SK-N-SH treated with all-trans-retinoic acid at 6 μM for 48 hours (cell line): ENCODE measurements around the gene SCRT2.

ENCODE experiments used
- ATAC-seq: fragments of 200-7000 bp; cut with Tn5 transposase; 3 replicates; pipeline ENCODE4 v1.9.1; 2020; ENCODE audit warnings: mild to moderate bottlenecking, moderate library complexity
- ARNTL ChIP-seq: fragments of 450-650 bp; formaldehyde crosslinking; IDR thresholded peaks from 2 replicates; pipeline ENCODE4 v1.5.0; 2020; ENCODE audit warnings: low read depth, mild to moderate bottlenecking, moderate library complexity, borderline replicate concordance
- BACH2 ChIP-seq: fragments of 250-450 bp; sonication (Bioruptor Pico); IDR thresholded peaks from 2 replicates; pipeline ENCODE4 v1.9.0; 2021; ENCODE audit warnings: mild to moderate bottlenecking, borderline replicate concordance
- CSDC2 ChIP-seq: fragments of 250-450 bp; sonication (Bioruptor Pico); IDR thresholded peaks from 2 replicates; pipeline ENCODE4 v1.5.0; 2020; ENCODE audit warnings: mild to moderate bottlenecking, moderate library complexity
- ESRRG ChIP-seq: fragments of 250-450 bp; sonication (Bioruptor Pico); IDR thresholded peaks from 2 replicates; pipeline ENCODE4 v1.6.1; 2021; ENCODE audit warnings: mild to moderate bottlenecking
- GLIS3 ChIP-seq: fragments of 250-450 bp; sonication (Bioruptor Pico); IDR thresholded peaks from 2 replicates; pipeline ENCODE4 v1.5.0; 2020; ENCODE audit warnings: mild to moderate bottlenecking, moderate library complexity
- ISL1 ChIP-seq: fragments of 250-450 bp; sonication (Bioruptor Pico); IDR thresholded peaks from 2 replicates; pipeline ENCODE4 v2.1.2; 2022; ENCODE audit warnings: mild to moderate bottlenecking, moderate library complexity
- OSR1 ChIP-seq: fragments of 250-450 bp; sonication (Bioruptor Pico); IDR thresholded peaks from 2 replicates; pipeline ENCODE4 v1.8.0; 2022; ENCODE audit warnings: moderate library complexity, mild to moderate bottlenecking, inconsistent platforms
- PPARA ChIP-seq: fragments of 250-450 bp; sonication (Bioruptor Pico); IDR thresholded peaks from 2 replicates; pipeline ENCODE4 v1.5.0; 2020; ENCODE audit warnings: mild to moderate bottlenecking, borderline replicate concordance
- RARB ChIP-seq: fragments of 250-450 bp; sonication (Bioruptor Pico); IDR thresholded peaks from 2 replicates; pipeline ENCODE4 v1.8.0; 2021; ENCODE audit warnings: mild to moderate bottlenecking, moderate library complexity
- SNAI2 ChIP-seq: fragments of 250-450 bp; sonication (Bioruptor Pico); IDR thresholded peaks from 2 replicates; pipeline ENCODE4 v1.5.0; 2020; ENCODE audit warnings: mild to moderate bottlenecking, moderate library complexity
- TCF4 ChIP-seq: fragments of 250-450 bp; sonication (Bioruptor Pico); IDR thresholded peaks from 2 replicates; pipeline ENCODE4 v1.8.0; 2021; ENCODE audit warnings: mild to moderate bottlenecking, moderate library complexity, borderline replicate concordance
- TOX ChIP-seq: fragments of 250-450 bp; sonication (Bioruptor Pico); IDR thresholded peaks from 2 replicates; pipeline ENCODE4 v1.8.0; 2021; ENCODE audit warnings: mild to moderate bottlenecking, moderate library complexity, borderline replicate concordance
- ZC3H10 ChIP-seq: fragments of 250-450 bp; sonication (Bioruptor Pico); IDR thresholded peaks from 2 replicates; pipeline ENCODE4 v1.5.1; 2021; ENCODE audit warnings: mild to moderate bottlenecking, moderate library complexity
- ZFP3 ChIP-seq: fragments of 250-450 bp; sonication (Bioruptor Pico); IDR thresholded peaks from 2 replicates; pipeline ENCODE4 v1.5.0; 2020; ENCODE audit warnings: mild to moderate bottlenecking, moderate library complexity
- ZFP30 ChIP-seq: fragments of 450-650 bp; formaldehyde crosslinking; IDR thresholded peaks from 2 replicates; pipeline ENCODE4 v1.5.0; 2022; ENCODE audit warnings: mild to moderate bottlenecking, moderate library complexity
- ZNF70 ChIP-seq: fragments of 450-650 bp; formaldehyde crosslinking; IDR thresholded peaks from 2 replicates; pipeline ENCODE4 v1.5.0; 2020; ENCODE audit warnings: mild to moderate bottlenecking, moderate library complexity
- TF ChIP-seq, protein P1 (sequence below): fragments of 250-450 bp; sonication (Bioruptor Pico); IDR thresholded peaks from 2 replicates; pipeline ENCODE4 v1.5.1; 2021; ENCODE audit warnings: mild to moderate bottlenecking, moderate library complexity
- TF ChIP-seq, protein P2 (sequence below): fragments of 250-450 bp; sonication (Bioruptor Pico); IDR thresholded peaks from 2 replicates; pipeline ENCODE4 v1.8.0; 2021; ENCODE audit warnings: low read depth, mild to moderate bottlenecking, moderate library complexity, borderline replicate concordance
- TF ChIP-seq, protein P3 (sequence below): fragments of 250-450 bp; sonication (Bioruptor Pico); IDR thresholded peaks from 2 replicates; pipeline ENCODE4 v1.8.0; 2020; ENCODE audit warnings: mild to moderate bottlenecking, moderate library complexity, borderline replicate concordance
- TF ChIP-seq, protein P4 (sequence below): fragments of 250-450 bp; sonication (Bioruptor Pico); IDR thresholded peaks from 2 replicates; pipeline ENCODE4 v1.5.0; 2020; ENCODE audit warnings: mild to moderate bottlenecking, moderate library complexity
- TF ChIP-seq, protein P5 (sequence below): fragments of 250-450 bp; sonication (Bioruptor Pico); IDR thresholded peaks from 2 replicates; pipeline ENCODE4 v1.5.1; 2020; ENCODE audit warnings: low read depth, mild to moderate bottlenecking, moderate library complexity

SCRT2 gene

DNA sequence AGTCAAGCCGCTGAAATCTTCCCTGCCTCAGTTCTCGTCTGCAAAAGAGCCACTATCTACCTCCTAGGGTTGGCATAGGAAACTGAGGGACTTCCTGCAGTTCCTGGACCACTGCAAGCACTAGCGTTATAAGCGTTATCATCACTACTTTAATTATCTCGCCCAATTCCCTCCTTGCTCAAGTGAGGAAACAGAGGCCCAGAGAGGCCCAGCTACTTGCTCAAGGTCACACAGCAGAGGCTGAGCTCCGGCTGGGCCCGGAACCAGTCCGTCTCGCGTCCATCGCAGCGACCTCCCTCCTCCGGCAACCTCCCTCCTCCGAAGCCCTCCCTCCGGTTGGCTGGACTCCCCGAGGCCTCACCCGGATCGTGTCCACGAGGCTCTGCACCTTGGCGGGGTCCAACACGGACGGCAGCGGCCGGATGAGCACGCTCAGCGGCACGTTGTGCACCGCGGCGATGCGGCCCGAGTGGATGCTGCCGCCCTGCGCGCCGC, 22.9 kb downstream of the SCRT2 start (continued):
- no peak for TF ChIP-seq ZNF70
- TF ChIP-seq ARNTL: no peak
- no peak for TF ChIP-seq ESRRG
- TF ChIP-seq RARB (CRISPR knock-in tag): no peak

DNA sequence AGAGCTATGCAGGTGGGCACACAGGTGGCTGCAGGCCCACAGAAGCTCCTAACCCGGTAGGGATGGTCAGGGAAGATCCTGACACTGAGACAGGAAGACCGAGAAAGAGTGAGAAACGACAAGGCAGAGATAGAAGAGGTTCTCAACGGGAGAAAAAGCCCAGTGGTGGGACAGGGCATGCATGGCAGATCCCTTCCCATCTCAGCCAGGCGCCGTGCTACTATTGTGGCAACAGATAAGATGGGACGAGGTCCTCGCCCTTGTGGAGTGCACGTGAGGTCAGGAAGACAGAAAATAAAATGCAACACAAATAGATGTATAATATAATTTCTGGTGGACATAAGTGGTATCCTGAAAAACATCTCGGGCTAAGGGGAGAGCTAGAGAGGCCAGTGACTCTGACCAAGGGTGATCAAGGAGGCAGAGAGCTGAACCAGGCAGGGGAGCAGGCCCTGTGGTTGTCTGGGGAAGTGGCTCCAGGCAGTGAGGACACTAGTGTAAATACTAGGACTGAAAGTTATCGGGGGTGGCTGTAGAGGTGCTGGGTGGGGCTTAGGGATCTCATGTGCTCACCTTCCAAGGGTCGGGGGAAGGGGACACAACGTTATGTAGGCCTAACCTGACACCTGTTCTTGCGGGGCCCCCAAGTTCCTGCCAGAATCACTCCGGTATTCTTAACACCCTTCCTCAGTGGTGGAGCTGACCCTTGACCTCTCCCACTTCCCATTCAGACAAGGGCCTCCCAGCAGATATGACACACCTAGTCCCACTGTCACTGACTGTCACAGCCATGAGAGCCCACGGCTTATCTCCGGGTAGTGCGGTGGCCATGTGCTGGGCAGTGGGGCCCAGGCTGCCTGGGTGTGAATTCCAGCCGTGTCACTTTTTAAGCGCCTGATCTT, 23.6 kb downstream of the SCRT2 start:
- ATAC-seq: peak; percentile 15; the same call in 1 of the 3 replicates
- TF ChIP-seq ISL1 (CRISPR knock-in tag) (no peak), ZFP30 (no peak), RARB (CRISPR knock-in tag) (no peak), ZNF70 (no peak), ZC3H10 (CRISPR knock-in tag) (no peak), SNAI2 (CRISPR knock-in tag) (no peak), ARNTL (no peak), TCF4 (CRISPR knock-in tag) (no peak), PPARA (CRISPR knock-in tag) (no peak), TOX (no peak)
- TF ChIP-seq, protein P1, sequence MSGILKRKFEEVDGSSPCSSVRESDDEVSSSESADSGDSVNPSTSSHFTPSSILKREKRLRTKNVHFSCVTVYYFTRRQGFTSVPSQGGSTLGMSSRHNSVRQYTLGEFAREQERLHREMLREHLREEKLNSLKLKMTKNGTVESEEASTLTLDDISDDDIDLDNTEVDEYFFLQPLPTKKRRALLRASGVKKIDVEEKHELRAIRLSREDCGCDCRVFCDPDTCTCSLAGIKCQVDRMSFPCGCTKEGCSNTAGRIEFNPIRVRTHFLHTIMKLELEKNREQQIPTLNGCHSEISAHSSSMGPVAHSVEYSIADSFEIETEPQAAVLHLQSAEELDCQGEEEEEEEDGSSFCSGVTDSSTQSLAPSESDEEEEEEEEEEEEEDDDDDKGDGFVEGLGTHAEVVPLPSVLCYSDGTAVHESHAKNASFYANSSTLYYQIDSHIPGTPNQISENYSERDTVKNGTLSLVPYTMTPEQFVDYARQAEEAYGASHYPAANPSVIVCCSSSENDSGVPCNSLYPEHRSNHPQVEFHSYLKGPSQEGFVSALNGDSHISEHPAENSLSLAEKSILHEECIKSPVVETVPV (CRISPR knock-in tag): no peak

DNA sequence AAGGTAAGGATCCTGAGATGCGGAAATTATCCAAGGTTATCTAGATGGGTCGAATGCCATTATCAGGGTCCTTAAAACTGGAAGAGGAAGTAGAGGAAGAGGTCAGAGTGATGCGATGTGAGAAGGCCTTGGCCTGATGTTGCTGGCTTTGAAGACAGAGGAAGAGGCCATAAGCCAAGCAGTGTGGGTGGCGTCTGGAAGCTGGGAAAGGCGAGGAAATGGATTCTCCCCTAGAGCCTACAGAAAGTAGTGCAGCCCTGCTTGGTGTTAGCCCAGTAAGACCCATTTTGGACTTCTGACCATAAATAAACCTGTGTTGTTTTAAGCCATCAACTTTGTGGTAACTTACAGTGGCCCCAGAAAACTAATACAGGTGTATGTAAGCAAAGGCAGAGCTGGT, 24.6 kb downstream of the SCRT2 start:
- no peak for ATAC-seq
- TF ChIP-seq TOX (no peak), OSR1 (CRISPR knock-in tag) (no peak), GLIS3 (CRISPR knock-in tag) (no peak), ARNTL (no peak), ESRRG (no peak), ISL1 (CRISPR knock-in tag) (no peak)
- TF ChIP-seq, all 23 proteins: peak for 0

DNA sequence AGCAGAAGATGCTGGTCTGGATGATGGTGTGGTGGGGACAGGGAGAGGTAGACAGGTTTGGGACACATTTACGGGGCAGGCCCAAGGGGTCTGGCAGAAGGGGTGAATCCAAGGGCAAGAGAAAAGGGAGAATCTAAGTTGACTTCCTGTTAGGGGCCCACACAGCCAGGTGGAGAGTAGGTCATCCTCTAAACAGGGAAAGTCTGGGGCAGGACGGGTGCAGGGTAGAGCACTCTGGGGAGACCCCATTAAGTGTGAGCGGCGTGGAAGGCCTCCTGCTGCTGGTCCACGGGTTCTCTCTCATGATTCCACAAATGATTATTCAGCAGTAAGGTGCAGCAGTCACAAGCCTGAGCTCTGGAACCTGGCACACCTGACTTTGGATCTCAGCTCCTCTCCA, 25.3 kb downstream of the SCRT2 start:
- ATAC-seq: no peak
- TF ChIP-seq, protein P2, sequence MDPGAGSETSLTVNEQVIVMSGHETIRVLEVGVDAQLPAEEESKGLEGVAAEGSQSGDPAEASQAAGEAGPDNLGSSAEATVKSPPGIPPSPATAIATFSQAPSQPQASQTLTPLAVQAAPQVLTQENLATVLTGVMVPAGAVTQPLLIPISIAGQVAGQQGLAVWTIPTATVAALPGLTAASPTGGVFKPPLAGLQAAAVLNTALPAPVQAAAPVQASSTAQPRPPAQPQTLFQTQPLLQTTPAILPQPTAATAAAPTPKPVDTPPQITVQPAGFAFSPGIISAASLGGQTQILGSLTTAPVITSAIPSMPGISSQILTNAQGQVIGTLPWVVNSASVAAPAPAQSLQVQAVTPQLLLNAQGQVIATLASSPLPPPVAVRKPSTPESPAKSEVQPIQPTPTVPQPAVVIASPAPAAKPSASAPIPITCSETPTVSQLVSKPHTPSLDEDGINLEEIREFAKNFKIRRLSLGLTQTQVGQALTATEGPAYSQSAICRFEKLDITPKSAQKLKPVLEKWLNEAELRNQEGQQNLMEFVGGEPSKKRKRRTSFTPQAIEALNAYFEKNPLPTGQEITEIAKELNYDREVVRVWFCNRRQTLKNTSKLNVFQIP: no peak
- no peak for TF ChIP-seq ZC3H10 (CRISPR knock-in tag)

DNA sequence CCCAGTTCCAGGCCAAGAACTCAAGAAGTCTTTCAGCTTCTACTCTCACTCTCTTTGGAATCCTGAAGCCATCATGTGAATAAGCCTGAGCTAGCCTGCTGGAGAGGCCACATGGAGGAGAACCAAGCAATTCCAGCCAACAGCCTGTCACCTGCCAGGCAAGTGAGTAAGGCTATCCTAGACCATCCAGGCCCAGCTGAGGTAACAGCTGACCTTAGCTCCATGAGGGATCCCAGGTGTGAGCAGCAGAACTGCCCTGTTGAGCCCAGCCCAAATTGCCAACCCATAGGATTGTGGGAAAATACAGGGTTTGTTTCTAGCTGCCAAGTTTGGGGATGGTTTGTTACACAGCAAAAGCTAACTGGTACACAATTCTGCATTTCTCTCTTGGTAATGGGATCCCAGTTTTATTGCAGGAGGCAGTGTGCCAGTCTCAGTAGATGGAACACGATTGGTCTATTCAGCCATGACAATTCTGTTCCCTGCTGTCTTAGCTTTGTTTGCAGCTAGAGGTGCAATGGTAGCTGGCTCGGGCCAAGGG, 28.1 kb downstream of the SCRT2 start:
- ATAC-seq: no peak
- TF ChIP-seq SNAI2 (CRISPR knock-in tag): no peak
- TF ChIP-seq CSDC2: no peak
- TF ChIP-seq, protein P3, sequence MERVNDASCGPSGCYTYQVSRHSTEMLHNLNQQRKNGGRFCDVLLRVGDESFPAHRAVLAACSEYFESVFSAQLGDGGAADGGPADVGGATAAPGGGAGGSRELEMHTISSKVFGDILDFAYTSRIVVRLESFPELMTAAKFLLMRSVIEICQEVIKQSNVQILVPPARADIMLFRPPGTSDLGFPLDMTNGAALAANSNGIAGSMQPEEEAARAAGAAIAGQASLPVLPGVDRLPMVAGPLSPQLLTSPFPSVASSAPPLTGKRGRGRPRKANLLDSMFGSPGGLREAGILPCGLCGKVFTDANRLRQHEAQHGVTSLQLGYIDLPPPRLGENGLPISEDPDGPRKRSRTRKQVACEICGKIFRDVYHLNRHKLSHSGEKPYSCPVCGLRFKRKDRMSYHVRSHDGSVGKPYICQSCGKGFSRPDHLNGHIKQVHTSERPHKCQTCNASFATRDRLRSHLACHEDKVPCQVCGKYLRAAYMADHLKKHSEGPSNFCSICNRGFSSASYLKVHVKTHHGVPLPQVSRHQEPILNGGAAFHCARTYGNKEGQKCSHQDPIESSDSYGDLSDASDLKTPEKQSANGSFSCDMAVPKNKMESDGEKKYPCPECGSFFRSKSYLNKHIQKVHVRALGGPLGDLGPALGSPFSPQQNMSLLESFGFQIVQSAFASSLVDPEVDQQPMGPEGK (CRISPR knock-in tag): no peak
- TF ChIP-seq, protein P4, sequence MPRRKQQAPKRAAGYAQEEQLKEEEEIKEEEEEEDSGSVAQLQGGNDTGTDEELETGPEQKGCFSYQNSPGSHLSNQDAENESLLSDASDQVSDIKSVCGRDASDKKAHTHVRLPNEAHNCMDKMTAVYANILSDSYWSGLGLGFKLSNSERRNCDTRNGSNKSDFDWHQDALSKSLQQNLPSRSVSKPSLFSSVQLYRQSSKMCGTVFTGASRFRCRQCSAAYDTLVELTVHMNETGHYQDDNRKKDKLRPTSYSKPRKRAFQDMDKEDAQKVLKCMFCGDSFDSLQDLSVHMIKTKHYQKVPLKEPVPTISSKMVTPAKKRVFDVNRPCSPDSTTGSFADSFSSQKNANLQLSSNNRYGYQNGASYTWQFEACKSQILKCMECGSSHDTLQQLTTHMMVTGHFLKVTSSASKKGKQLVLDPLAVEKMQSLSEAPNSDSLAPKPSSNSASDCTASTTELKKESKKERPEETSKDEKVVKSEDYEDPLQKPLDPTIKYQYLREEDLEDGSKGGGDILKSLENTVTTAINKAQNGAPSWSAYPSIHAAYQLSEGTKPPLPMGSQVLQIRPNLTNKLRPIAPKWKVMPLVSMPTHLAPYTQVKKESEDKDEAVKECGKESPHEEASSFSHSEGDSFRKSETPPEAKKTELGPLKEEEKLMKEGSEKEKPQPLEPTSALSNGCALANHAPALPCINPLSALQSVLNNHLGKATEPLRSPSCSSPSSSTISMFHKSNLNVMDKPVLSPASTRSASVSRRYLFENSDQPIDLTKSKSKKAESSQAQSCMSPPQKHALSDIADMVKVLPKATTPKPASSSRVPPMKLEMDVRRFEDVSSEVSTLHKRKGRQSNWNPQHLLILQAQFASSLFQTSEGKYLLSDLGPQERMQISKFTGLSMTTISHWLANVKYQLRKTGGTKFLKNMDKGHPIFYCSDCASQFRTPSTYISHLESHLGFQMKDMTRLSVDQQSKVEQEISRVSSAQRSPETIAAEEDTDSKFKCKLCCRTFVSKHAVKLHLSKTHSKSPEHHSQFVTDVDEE (CRISPR knock-in tag): no peak
- TF ChIP-seq, protein P1 (CRISPR knock-in tag): no peak
- TF ChIP-seq ZC3H10 (CRISPR knock-in tag): no peak
- TF ChIP-seq BACH2 (CRISPR knock-in tag): no peak
- TF ChIP-seq ZFP3 (CRISPR knock-in tag): no peak
- no peak for TF ChIP-seq RARB (CRISPR knock-in tag)
- TF ChIP-seq ZNF70: no peak
- TF ChIP-seq, protein P2: no peak
- TF ChIP-seq PPARA (CRISPR knock-in tag): no peak
- TF ChIP-seq, protein P5, sequence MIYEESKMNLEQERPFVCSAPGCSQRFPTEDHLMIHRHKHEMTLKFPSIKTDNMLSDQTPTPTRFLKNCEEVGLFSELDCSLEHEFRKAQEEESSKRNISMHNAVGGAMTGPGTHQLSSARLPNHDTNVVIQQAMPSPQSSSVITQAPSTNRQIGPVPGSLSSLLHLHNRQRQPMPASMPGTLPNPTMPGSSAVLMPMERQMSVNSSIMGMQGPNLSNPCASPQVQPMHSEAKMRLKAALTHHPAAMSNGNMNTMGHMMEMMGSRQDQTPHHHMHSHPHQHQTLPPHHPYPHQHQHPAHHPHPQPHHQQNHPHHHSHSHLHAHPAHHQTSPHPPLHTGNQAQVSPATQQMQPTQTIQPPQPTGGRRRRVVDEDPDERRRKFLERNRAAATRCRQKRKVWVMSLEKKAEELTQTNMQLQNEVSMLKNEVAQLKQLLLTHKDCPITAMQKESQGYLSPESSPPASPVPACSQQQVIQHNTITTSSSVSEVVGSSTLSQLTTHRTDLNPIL (CRISPR knock-in tag): no peak
